NB4 (cell line): ENCODE data around the gene ATP13A2.

Source experiments
- POLR2A ChIP-seq: IDR thresholded peaks from 2 replicates; pipeline ENCODE4 v1.6.1; 2011; ENCODE audit warnings: mild to moderate bottlenecking; ENCODE audit not compliant: insufficient read length; ENCODE audit errors: extremely low read depth
- TF ChIP-seq, protein P1 (sequence below): IDR thresholded peaks from one replicate; pipeline ENCODE4 v1.5.1; 2012; ENCODE audit warnings: low read depth, low read length

DNA sequence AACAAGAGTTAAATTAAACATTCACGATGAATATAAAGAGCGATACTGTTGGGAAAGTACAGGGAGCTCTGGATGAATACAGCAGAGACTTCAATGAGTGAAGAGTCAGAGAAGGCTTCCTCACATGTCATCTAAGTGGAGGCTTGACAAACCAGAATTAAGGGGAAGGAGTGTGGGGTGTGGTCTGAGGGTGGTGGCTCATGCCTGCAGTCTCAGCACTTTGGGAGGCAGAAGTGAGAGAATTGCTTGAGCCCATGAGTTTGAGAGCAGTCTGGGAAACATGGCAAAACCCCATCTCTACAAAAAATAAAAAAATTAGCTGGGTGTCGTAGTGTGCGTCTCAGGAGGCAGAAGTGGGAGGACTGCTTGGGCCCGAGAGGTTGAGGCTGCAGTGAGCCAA, 33.4 kb upstream of the ATP13A2 start:
- TF ChIP-seq, protein P1, sequence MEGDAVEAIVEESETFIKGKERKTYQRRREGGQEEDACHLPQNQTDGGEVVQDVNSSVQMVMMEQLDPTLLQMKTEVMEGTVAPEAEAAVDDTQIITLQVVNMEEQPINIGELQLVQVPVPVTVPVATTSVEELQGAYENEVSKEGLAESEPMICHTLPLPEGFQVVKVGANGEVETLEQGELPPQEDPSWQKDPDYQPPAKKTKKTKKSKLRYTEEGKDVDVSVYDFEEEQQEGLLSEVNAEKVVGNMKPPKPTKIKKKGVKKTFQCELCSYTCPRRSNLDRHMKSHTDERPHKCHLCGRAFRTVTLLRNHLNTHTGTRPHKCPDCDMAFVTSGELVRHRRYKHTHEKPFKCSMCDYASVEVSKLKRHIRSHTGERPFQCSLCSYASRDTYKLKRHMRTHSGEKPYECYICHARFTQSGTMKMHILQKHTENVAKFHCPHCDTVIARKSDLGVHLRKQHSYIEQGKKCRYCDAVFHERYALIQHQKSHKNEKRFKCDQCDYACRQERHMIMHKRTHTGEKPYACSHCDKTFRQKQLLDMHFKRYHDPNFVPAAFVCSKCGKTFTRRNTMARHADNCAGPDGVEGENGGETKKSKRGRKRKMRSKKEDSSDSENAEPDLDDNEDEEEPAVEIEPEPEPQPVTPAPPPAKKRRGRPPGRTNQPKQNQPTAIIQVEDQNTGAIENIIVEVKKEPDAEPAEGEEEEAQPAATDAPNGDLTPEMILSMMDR = no peak
- no peak for TF ChIP-seq POLR2A
